HG02938 (cell line): Measurements from ENCODE around the gene HOXD11.

ENCODE experiments used
- ATAC-seq: cut with Tn5 transposase; IDR thresholded peaks from one replicate; pipeline ENCODE4 v1.9.1; 2021; ENCODE audit warnings: mild to moderate bottlenecking, moderate library complexity; ENCODE audit not compliant: unreplicated experiment

The HOXD11 gene

GRCh38 chr2:176081376-176081836 is 25.7 kb upstream of the HOXD11 start:
- no peak for ATAC-seq

GRCh38 chr2:176081837-176082524 is 25.1 kb upstream of the HOXD11 start:
- ATAC-seq = no peak

- ATAC-seq = no peak
These were observed 24.6 kb upstream of the HOXD11 start for GRCh38 chr2:176082525-176082823.

DNA sequence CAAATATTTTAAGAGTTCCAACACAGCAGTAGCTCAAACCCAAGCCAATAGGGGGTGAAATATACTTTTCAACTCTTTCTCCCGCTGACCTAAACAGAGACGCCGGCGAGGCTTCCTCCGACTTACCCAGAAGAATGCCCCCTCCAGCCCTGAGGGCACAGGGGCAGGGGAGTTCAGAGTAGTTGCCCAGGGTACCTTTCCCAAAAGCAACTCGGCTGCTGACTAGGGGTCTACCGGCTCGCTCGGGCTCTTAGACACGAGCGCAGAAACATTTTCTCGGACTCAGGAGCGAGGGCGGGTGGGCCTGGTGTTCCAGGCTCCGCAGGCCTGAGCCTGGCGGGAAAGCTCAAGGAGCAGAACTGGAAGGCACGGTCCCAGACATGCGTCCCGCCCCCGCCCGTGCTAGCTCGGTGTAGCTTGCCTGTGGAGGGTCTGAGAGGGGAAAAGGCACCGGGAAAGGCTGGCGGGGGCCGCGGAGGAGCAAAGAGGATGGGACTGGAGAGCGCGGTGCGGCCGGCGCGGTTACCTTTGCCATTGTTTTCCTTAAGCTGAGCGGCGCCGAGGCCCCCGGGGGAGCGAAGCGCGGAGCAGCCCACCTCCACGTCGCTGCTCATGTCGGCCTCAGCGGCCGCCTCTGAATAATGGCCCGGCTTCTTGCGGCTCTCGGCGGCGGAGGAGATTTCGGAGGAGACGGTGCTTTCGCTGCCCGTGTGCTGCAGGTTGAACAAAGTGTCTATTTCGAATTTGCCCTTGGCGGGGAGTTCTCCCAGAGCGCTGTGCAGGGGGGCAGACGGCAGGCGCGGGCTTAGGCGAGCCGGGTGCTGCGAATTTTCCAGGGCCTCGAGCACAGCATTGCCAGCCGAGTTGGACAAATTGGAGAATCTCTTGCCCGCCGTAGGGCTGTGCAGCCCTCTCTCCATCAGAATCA is 24.0 kb upstream of the HOXD11 start:
- no peak for ATAC-seq

DNA sequence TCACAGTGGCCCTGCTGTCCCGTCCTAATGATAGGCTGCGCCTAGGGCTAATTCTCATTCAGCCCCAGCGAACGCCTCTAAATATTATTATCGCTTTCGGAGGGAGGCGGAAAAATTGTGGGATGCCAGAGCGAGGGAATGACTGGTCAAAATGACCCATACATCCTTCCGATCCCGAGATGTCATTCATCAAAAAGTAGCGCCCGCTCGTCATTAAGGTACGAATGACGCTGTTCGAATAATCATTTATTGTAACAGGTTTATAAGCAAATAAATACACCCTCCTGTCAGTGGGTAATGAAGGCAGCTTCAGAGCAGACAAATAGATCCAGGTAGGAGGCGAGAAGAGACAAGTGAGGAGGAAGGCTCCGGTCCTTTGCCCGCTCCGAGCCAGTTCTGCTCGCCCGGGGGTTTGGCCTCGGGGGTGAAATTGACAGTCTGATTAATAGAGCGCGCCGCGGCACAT is 23.3 kb upstream of the HOXD11 start, which contains the start of gene EVX2:
TSS of gene EVX2 (minus strand) at position 167 of the 466 bp plus-strand sequence. CDS start 186 bp downstream, outside the sequence.
- no peak for ATAC-seq

- ATAC-seq = no peak
These were observed 22.4 kb upstream of the HOXD11 start for GRCh38 chr2:176084611-176085119.

GRCh38 chr2:176085120-176085788 is 21.8 kb upstream of the HOXD11 start:
- ATAC-seq = no peak

DNA sequence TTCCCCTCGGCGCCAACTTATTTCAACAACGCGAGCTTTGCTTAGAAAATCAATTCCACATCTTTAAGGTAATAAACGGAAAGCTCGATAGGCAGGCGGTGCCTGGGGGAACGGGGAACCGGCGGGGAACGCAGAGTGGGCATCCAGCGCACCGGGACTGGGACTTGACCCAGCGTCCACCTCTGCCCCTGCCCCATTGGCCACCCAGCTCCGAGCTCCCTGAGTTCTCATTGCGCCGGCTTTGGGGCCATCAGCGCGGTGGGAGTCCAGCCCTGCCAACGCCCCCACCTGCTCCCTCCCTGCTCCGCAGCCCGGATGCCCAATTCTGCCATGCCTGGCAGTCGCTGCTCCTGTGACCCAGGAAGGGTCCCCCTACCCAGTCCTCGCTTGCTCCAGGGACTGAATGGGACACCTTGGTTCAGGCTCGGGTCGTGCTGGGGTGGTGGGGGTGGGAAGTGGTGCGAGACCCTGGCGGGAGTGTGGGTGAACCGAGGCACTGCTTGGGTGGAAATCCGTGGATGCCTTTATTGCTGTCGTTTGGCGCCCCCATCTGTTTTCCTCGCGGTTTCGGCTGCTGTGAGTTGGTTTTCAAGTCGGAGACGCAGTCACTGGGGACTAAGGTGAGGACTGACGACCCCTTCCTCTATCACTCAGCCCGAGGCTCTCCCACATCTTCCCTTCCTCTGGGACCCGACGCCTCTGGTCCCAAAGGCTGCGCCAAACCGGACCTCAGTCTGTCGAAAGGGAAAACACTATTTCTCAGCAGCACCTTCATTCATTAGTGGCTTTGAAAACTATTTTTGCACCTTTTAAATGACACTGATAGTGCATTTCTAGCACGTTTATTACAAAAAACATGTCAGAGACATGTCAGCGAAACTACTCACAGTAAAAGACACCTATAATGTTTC is 21.0 kb upstream of the HOXD11 start:
- ATAC-seq = no peak

- no peak for ATAC-seq
These were observed 19.6 kb upstream of the HOXD11 start for GRCh38 chr2:176087330-176088047.

DNA sequence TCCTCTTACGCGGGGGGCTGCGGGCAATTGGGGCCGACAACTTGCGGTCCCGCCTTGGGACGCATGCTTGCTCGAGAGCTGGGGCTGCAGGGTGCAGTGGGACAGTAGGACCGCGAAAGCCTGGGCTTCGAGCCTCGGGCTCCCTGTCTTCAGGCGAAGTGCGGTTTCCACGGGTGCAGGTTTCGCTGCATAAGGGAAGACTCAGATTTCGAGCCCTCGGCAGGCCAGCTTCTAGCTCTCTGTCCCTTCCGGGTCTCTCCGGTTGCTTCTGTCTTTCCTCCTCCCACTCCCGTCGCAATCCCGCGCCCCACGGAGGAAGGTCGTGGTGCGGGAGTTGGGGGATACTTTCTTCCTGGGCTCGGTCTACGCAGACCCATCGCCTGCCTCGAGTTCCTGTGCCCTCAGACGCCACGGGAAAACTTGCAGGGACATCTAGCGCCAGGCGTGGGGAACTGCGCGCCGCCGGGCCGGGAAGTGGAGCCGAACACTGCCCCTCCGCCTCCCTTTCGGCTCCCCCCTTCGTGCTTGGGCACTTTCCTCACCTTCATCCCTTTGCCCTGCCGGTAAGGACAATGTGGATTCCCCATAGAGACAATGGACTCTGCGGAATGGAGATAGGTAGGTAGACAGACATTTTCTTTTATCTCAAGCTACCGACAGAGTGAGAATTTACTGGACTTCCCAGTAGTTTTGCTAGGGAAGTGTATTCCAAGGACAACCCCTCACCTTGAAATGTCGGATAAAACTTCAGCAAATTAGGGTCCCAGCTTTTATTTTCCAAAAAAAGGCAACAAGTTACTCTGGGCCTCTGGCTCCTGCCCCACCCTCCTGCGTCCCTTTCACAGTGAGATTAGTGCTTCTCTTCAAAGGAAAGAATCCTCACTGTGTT is 18.8 kb upstream of the HOXD11 start:
- no peak for ATAC-seq

- no peak for ATAC-seq
These were observed 17.9 kb upstream of the HOXD11 start for GRCh38 chr2:176088937-176089842.

- no peak for ATAC-seq
These were observed 17.2 kb upstream of the HOXD11 start for GRCh38 chr2:176089843-176090395.

DNA sequence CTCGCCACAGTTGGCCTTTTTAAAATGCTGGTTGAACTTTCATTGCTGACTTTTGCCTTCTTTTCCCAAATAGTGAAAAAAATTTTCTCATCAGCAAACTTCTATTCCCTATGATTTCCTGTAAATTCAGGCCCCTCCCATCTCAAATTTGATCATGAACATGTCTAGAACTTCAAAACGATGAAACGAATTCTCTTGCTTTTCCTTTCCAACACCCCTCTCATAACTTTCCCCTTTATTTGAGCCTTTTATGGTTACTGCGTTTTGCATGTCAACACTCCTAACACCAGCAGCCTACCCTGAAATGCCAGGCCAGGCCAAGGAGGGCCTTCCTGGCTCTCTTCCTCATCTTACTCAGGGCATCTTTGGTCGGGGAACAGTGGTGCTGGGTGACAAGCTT is 16.2 kb upstream of the HOXD11 start:
- ATAC-seq = no peak

DNA sequence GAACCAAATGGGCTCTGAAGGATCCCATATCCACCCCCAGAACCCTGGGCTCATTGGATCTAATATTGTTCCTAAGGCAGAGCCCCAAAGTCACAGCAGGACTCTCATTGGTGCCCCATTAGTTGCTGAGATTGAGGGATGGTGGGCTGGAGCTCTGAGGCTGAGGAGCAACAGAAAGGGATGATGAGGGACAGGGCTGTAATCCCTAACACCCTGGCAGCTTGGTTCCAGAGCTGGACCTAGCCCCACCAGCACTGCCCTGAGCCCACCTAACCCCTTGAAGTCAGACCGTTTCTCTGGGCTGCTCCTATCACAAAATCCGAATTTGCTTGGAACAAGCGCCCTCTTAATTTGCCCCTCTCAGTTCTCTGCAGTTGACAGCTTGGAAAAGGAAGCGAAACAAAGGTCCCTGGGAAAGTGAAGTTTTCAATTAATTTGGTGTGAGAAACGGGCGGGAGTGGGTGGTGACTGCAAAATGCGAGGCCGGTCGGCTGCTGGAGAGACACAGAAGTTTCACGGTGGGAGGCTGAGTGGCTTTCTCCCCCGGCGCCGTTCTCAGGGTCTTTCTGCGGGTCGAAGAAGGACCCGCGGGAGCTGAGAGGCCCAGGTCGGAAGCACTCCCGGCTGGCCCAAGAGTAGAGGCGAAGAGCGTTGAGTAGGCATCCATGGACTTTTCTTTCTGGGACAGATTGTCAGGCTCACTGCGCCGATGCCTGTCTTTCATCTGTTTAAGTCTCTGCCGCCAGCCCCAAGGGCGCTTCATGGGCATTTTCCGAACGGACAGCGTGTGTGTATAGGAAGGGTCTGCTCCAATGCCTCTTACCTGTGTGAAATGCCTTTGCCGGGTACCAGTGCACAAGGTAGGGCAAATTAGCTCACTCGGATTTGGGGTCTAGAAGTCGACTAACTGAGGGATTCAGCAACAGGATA is 15.5 kb upstream of the HOXD11 start:
- ATAC-seq = no peak

DNA sequence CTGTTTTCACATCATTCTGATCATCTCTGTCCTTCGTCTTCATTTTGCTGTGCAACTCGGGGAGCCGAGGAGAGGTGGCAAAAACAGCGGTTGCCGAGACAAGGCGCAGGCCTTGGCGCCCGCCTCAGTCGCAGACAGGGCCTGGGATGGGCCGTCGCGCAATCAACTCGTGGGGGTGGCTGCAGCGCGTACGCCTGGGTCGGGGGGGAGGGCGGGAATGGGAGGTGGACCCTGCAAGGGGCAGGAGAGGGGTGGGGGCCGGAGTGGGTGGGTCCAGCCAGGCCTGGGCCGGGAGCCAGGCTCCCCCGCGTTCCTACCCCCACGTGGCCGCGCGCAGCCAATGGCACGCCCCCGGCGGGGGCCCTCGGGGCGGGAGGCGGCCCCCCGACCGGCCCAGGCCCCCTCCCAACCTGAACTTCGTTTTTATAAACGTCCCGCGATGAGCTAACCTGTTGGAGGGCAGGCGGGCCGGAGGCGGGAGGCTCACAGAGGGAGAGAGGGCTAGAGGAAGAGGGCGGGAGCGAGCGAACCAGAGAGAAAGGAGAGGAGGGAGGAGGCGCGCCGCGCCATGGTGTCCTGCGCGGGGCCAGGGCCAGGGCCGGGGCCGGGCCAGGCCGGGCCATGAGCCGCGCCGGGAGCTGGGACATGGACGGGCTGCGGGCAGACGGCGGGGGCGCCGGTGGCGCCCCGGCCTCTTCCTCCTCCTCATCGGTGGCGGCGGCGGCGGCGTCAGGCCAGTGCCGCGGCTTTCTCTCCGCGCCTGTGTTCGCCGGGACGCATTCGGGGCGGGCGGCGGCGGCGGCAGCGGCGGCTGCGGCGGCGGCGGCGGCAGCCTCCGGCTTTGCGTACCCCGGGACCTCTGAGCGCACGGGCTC is 14.6 kb upstream of the HOXD11 start, which contains the start of gene HOXD13:
TSS of gene HOXD13 (plus strand) at position 452 of the 875 bp plus-strand sequence. CDS start at position 622, 170 bp downstream.
- ATAC-seq = no peak
